Non-pigmented ciliary epithelial cell (primary cell): ENCODE data around the gene MRO.
"Not testable (repeated sequence)": the region's sequence is repeated elsewhere in the genome, so short reads cannot be mapped to it uniquely, and the experiment has no call there.

ENCODE experiments used
- DNase-seq: peaks from one replicate; pipeline ENCODE4 v3.0.0-alpha.2; 2010; ENCODE audit warnings: low read depth

The MRO gene

DNA sequence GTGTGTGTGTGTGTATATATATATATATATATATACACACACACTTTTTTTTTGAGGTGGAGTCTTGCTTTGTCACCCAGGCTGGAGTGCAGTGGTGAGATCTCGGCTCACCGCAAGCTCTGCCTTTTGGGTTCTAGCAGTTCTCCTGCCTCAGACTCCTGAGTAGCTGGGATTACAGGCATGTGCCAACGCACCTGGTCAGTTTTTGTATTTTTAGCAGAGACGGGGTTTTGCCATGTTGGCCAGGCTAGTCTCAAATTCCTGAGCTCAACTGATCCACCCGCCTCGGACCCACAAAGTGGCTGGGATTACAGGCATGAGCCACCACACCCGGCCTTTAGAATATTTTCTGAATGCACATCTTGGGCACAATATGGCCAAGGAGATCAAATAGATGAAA, 13.7 kb upstream of the MRO start:
- not testable (repeated sequence) for DNase-seq

DNA sequence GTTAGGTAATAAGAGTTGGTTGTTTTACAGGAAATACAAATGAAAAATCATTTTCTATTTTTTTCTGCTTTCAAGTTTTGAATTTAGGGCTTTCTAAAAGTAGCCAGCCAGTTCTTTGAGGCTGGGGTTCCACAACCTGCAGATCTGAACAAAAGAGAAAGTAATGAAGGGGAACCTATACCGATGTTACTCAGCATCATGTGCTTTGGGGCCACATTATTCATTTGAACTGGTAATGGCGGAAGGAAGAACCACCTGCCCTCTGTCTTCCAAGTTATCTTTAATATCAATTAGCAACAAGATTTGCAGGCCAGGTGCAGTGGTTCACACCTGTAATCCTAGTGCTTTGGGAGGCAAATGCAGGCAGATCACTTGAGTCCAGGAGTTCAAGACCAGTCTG, 12.9 kb upstream of the MRO start:
- DNase-seq, result no peak

DNA sequence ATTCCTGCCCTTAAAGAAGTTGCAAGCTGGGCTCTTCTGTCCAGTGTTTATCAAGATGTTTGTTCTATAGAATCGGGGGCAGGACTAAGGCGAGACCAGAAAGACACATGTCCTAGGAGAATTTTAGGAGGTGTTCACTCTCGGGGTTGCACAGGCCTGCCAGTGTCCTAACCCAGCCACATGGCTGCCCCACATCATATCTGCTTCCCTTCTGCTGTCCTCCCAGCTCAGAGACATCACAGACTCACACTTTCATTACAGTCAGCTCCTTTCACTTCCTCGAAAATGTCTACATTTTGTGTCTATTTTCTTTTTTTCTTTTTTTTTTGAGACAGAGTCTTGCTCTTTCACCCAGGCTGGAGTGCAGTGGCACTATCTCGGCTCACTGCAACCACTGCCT, 10.7 kb upstream of the MRO start:
- DNase-seq, result no peak

DNA sequence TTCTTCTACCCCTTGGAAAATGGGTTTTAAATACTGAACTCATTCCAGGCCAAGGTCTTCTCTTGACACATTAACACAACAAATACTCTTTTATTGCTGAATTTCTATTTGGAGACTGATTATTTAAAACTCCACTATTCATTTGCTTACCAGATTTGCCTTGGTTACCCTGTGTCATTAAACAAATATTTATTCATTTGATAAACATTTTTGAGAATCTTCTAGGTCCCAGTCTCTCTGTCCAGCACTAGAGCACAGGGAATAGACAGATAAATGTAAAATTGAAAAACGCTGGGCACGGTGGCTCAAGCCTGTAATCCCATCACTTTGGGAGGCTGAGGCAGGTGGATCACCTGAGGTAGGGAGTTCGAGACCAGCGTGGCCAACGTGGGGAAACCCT, 9.8 kb upstream of the MRO start:
- no peak for DNase-seq

DNA sequence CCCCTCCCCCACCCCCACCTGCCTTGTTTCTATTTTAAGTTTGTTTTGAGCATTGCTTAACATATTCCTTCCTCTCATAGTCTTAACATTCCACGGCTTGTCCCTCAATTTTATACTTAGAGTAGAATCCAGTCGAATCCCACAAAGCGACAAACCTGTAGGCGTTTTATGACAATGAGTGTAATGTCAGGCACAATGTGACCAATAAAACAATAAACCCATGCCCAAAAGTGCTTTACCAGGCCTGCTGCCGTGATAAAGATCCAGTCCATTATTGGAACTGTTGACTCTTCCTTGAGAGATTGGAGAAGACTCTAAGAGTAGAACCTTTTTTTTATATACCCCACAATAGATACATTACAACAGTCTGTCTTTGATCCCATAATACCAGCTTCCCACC, 6.2 kb upstream of the MRO start:
- DNase-seq, result no peak

DNA sequence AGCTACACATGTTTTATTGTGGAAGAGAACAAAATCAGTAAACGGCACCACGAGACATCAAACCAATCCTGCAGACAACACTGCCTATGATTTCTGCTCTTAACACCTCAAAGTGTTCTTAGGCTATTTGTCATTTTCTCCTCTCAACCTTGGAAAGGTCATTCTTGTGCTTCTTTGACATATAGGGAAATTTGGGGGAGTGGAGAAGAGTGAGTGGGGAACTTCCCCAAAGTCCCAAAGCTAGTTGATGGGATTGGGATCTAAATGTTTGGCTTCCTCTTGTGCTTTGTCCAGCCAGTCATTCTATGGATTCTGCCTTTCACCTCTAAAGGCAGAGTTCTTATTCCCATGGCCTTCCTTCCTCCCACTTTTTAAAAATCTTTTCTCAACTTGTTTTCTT, 5.8 kb upstream of the MRO start:
- no peak for DNase-seq

DNA sequence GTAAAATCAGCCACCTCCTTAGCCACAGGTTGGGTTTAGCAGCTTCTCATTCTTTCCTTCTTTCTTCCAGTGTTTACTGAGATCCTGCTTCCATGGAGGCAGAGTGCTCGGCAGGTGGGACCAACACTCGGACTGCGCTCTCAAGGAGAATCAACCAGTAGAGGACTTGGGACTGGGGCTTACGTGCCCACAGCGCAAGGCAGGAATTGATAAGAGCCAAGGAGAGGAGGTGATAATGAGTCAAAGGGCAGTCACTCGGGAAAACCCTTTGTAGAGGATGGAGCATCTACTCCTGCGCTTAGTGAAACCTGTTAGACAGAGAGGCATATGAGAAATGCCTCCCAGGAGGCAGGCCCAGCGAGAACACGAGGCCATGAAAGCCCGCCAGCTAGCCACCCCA, 2.9 kb upstream of the MRO start:
- no peak for DNase-seq

DNA sequence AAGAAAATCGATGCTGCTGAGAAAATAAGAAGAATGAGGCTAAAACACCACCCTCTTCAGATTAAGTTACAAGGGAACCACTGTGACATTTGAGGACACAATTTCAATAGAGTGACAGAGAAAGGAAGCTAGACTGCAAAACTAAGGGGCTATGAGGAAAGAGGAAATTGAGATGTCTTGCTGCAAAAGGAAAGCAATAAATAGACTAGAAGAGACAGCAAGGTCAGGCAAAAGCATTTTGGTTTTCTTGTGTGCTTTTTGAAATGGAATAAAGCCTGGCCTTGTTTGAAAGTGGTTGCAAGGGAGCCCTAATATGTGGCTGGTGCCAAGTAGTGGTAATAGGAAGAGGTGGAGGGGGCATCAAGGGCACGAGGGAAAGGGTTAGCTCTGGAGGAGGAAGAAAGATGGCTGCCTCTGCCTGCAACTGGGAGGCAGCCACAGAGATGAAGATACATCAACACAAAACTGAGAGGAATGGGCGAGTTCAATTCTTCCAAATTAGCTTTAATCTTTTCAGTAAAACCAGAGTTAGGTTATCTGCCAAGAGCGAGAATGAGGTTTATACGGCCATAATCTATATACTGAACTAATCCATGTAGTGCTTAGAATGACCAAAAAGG, 1.2 kb upstream of the MRO start:
- no peak for DNase-seq

DNA sequence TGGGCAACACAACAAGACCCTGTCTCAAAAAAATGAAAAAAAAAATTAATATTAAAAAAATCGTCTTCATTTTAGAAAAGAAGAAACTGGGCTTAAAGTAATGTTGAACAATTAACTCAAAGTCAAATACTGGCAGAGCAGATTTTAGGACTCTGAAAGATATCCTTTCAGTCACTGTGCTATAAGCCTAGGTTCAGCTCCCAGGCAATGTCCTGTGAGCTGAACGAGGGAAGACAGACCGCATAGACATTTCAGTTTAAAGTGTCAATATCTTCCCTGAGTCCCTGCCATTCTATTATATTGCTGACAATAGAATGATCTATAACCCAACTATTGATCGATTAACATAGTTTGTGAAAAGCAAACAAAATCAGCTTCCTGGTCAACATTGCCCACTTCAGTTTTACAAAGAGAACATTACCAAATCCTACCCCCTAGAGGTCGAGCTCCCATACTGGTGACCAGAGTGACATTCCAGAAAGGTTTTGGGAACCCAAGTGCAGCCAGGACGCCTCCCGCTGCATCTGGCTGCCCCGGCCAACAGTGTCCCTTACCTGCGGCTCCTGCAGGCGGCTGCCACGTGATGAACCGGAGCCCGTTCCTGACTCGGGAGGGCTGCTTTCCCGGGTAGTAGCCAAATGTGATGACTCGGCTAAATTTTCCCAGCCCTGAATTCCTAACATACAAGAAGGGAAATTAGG, 639 bp downstream of the MRO start:
- no peak for DNase-seq

DNA sequence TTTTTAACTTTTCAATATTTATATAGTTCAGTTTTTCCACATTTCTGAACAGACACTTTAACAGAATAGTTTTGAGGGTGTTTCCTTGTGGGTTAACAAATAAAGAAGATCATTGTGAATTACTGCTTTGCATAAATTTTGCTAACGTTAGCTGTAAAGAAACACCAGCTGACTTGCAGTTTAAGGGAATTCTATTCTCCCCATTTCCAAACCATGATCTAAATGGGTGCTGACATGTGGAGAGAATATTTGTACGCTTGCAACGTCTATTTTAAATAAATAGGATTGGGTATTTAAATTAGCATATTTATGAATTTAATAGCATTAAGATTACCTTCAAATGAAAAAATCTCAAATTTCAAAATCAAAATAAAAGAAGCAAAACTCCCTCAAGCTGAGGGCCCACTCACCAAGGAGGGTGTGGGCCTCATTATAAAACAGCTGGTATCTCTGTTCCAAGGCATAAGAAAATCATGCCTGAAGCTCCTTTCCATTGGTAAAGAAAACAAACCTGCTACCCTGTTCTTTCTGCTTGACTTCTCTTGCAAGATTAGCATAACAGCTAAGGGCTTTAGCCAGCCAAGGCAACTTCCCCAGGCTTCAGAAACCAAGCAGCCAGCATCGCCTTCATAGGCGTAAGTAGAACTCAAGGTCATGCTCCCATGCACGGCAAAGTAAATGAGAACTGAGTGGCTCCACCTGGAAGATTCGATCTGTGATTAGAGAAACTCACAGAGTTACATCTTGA, 3.2 kb downstream of the MRO start:
- DNase-seq, result no peak

DNA sequence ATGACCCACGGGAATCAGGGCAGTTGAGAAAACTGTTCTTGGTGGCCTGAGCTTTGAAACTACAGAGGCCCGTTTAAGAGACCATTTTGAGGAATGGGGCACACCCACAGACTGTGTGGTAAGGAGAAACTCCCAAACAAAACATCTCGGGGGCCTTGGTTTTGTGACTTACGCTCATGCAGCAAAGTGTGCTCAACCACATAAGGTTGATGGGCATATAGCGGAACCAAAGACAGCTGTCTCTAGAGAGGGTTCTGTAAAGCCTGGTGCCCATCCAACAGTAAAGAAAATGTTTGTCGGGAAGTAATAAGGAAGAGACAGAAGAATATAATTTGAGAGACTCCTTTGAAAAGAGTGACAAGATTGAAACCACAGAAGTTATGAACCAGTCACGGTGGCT, 5.4 kb downstream of the MRO start:
- no peak for DNase-seq

DNA sequence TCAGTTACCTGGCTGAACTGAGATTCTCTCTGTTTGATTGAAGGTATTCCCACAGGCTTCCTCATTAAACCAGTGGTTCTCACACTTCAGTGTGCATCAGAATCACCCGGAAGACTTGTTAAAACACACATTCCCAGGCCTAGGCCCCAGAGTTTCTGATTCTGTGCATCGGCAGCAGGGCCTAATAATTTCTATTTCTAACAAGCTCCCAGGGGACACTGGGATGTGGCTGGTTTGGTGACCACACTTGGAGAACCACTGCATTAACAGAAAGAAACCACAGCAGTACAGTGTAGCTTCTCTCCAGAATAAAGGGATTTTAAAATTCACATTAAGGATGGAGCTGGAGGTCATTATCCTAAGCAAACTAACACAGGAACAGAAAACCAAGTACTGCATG, 6.5 kb downstream of the MRO start:
- DNase-seq, result no peak

DNA sequence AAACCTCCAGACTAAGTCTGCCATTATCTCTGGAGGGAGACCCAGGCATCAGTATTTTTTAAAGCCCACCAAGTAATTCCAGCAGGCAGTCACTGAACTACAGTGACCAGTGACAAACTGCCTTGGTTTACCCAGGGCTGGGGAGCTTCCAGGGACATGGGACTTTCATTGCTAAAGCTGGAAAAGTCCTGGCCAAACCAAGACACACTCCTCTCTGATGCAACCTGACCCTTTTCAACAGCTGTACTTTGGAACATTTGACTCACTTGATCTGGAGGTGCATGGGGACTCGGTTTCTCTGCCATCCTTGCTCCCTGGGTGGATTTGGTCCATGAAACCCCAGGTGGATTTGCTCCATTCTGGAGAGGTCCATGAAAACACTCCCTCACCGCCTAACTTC, 7.0 kb downstream of the MRO start:
- DNase-seq, result no peak

DNA sequence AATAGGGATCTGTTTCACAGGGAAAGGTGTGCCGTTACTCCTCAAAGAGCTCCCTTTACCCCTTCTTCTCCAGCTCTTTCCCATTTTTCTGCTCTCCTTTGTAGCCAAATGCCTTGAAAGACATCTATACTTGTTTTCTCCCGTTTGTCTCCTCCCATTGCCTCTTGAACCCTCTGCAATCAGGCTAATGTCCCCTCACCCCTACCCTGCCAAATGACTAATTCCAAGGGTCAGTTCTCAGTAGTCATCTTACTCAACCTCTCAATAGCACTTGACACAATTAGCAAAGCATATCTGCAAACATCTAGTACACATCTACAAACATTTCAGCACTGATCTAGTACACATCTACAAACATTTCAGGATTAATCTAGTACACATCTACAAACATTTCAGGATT, 12.6 kb downstream of the MRO start:
- DNase-seq, result no peak

DNA sequence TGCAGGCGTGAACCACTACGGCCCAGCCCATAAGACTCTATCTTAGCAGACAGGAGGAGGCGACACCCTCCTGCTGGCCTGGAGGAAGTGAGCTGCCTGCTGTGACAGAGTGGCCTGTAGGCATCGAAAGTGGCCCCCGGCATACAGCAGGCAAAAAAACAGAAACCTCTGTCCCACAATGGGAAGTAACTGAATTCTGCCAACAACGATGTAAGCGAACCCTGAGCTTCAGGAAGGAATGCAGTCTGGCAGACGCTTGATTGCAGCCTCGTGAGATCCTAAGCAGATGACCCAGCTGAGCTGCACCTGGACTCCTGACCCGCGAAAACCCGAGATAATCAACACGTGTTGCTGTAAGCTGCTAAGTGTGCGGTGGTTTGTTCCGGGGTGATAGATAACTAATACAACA, 13.6 kb downstream of the MRO start:
- DNase-seq, result no peak

DNA sequence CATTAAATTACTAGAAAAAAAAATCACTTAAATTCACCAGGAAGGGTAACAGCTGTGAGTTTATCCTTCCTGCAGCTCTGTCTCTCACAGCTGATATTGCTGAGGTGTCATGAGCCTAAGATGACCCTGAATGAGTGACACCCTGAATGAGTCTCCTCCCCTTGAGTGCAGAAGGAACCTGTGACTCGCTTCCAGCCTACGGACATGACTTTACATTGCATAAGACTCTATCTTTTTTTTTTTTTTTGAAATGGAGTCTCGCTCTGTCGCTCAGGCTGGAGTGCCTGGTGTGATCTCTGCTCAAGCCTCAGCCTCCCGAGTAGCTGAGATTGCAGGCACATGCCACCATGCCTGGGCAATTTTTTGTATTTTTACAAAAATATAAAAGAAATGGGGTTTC, 14.1 kb downstream of the MRO start:
- no peak for DNase-seq

DNA sequence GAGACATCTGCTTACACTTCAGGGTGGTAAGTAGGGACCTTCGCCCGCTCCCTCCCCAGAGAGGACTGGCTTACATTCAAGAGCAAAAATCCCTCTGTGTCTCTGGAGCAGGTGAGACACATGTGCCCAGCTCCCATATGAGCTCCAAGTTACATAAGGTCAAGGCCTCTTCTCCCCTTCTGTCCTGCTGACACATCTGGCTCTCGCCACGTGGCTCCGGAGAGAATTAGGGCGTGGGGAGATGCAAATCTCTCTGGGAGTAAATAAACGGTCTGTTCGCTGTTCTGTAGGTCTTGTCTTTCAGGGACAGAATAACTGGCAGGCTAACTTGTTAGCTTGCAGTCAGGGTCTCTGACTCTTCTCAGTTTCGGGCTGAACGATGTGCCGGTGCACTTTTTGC, 16.2 kb downstream of the MRO start:
- DNase-seq, result no peak

DNA sequence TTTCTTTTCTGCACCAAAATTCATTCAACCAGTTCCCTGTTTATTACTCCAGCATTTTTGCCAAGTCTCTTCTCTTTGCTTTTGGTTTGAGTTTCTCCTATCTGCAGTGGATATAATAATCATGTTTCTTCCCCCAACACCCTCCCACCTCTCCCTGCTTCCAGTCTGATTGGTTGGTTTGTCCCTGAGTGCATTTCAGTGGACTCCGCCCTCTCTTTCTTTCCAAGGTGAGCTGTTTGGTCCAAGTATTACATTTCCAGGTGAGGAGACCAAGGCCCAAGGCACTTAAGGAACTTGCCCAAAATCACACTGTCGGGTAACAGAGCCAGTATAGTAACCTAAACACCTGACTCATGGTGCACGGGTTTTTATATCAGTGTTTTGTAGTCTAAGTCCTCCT, 17.7 kb downstream of the MRO start:
- DNase-seq, result no peak

DNA sequence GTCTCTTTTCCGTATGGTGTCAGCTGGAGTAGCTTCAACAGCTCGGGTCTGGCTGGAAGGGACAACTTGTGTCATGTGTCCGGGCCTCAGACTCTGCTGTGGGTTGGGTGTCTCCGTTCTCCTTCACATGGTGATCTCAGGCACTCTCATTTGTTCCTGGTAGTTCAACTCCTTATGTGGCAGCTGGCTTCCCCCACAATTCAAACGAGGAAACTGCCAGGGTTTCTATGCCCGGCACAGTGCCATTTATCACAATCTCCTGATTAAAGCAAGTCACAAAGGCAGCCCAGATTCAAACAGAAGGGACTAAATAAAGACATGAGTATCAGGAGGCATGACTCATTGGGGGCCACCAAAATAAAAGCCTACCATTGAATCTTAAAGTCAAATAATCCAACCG, 22.7 kb downstream of the MRO start:
- DNase-seq, result no peak

DNA sequence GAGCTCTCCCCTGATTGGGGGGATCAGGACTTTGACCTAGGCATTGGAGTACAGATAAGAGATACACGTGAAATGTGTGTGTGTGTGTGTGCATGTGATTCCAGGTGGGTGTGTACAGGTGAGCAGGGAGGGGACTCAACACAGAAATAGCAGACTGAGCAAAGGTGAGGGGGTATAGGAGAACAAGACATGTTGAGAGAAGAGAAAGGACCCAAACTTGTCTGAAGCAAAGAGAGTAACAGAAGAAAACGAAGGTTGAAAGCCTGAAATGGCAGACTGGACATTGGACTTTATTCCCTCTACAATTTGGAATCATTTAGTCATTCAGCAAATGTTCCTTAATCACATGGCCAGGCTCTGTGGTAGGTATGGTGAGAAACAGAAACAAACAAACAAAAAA, 23.3 kb downstream of the MRO start:
- DNase-seq, result no peak

DNA sequence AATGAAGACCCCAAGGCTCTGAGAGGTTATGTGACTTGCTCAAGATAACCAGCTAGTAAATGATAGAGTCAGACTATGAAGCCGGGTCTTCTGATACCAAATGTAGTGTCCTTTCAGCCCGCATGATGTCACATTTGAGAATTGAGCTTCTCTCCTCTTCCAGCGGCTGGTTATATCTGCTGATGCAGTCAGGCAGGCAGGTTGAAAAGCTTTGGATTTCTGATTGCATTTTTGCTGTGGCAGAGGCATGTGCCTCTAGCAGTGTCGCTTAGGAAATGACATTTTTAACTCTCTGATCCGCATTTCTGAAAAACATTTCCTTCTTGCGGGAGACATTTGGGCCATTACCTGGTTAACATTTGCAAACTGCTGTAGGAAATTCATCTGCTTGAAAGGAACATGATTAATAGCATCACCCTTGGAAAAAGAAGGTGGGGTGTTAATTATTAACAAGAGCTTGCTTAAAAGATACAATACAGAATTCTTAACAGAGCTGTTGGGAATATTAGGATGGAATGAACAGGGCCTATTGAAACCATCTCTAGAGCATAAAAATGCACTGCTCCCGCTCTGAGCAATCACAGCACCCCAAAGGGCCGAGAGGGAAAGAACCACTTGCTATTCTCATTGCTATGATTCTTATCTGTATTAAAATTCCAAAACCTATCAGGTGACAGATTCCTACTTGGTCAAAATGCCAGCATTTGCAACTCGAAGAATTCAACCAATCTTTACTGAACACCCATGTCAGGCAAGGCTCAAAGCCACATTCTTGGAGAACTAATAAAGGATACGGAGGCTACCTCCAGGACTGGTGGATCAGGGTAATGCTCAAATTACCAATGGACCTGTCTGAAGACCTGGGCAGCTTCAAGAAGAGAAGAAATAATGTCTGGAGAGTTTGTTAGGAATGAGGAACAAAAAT, 25.9 kb downstream of the MRO start:
- no peak for DNase-seq

DNA sequence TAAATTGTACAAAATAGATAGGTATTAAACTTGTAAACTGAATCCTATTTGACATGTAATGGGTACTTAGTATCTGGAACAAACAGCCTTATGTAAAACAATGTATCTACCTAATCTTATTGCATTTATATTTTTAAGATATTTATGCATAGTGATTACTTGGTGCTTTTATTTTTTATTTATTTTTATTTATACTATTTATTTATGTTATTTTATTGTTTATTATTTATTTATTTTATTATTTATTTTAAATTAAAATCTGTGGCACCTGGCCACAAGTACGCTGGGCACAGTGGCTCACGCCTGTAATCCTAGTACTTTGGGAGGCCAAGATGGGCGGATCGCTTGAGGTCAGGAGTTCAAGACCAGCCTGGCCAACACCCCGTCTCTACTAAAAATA, 26.9 kb downstream of the MRO start:
- no peak for DNase-seq
